ENCODE results near the gene TP53TG3D.
"Not testable (repeated sequence)": the region's sequence is repeated elsewhere in the genome, so short reads cannot be mapped to it uniquely, and the experiment has no call there.

DNA sequence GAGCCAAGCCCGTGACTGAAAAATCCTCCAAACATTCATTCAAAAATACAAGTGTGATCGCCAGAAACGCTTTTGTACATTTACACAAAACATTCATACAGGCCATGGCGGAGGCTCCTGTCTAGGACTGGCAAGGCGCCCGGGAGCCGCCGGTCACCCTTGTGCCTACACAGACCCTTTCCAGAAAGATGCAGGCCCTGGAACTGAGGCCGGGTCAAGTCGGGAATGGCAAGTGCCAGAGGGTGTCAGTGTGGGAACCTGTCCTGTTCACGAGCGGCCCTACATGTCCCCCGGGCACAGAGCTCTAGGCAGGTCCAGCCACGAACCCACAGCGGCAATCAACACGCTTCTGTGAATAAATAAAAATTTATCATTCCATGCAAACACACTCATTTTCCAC lies 36.1 kb downstream of the TP53TG3D start:
- TF ChIP-seq, protein P1, sequence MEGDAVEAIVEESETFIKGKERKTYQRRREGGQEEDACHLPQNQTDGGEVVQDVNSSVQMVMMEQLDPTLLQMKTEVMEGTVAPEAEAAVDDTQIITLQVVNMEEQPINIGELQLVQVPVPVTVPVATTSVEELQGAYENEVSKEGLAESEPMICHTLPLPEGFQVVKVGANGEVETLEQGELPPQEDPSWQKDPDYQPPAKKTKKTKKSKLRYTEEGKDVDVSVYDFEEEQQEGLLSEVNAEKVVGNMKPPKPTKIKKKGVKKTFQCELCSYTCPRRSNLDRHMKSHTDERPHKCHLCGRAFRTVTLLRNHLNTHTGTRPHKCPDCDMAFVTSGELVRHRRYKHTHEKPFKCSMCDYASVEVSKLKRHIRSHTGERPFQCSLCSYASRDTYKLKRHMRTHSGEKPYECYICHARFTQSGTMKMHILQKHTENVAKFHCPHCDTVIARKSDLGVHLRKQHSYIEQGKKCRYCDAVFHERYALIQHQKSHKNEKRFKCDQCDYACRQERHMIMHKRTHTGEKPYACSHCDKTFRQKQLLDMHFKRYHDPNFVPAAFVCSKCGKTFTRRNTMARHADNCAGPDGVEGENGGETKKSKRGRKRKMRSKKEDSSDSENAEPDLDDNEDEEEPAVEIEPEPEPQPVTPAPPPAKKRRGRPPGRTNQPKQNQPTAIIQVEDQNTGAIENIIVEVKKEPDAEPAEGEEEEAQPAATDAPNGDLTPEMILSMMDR (IDR thresholded peaks at IDR 0.05): not testable (repeated sequence)
- TF ChIP-seq, protein P2, sequence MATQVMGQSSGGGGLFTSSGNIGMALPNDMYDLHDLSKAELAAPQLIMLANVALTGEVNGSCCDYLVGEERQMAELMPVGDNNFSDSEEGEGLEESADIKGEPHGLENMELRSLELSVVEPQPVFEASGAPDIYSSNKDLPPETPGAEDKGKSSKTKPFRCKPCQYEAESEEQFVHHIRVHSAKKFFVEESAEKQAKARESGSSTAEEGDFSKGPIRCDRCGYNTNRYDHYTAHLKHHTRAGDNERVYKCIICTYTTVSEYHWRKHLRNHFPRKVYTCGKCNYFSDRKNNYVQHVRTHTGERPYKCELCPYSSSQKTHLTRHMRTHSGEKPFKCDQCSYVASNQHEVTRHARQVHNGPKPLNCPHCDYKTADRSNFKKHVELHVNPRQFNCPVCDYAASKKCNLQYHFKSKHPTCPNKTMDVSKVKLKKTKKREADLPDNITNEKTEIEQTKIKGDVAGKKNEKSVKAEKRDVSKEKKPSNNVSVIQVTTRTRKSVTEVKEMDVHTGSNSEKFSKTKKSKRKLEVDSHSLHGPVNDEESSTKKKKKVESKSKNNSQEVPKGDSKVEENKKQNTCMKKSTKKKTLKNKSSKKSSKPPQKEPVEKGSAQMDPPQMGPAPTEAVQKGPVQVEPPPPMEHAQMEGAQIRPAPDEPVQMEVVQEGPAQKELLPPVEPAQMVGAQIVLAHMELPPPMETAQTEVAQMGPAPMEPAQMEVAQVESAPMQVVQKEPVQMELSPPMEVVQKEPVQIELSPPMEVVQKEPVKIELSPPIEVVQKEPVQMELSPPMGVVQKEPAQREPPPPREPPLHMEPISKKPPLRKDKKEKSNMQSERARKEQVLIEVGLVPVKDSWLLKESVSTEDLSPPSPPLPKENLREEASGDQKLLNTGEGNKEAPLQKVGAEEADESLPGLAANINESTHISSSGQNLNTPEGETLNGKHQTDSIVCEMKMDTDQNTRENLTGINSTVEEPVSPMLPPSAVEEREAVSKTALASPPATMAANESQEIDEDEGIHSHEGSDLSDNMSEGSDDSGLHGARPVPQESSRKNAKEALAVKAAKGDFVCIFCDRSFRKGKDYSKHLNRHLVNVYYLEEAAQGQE (IDR thresholded peaks at IDR 0.05; ENCODE audit: insufficient read depth in 1 of 2, low read depth in 2 of 2, low read length in 1 of 2): not testable (repeated sequence)
- not testable (repeated sequence) for TF ChIP-seq TCF7L2, POLR2AphosphoS5 (IDR thresholded peaks at IDR 0.05; ENCODE audit: low read depth, low read length)

Data from Panc1 (cell line).